ENCODE measurements around the gene C1QTNF2.

C1QTNF2 gene

GRCh38 chr5:160384681-160385080 lies 14.3 kb upstream of the C1QTNF2 start:
- Mint-ChIP-seq H3K27ac (no peak overlapping the region), H3K36me3 (ENCODE audit: low read depth) (no peaks in the 10 kb centered on the region), H3K4me3 (no peak overlapping the region), H3K9me3 (peaks cover 20% of the 10 kb centered on the region), H3K27me3 (peaks cover 2% of the 10 kb centered on the region), H3K4me1 (ENCODE audit: low read depth) (no peaks in the 10 kb centered on the region)
- intact Hi-C loops (cut with micrococcal nuclease): no loop called here

GRCh38 chr5:160382346-160382745 lies 11.9 kb upstream of the C1QTNF2 start:
- intact Hi-C loops (cut with micrococcal nuclease): no loop called here
- peaks cover 3% of the 10 kb centered on the region for H3K9me3 Mint-ChIP-seq

GRCh38 chr5:160380041-160380440 lies 9.6 kb upstream of the C1QTNF2 start:
- H3K9me3 Mint-ChIP-seq: no peaks in the 10 kb centered on the region
- intact Hi-C loops (cut with micrococcal nuclease): no loop called here
- H3K36me3 Mint-ChIP-seq (ENCODE audit: low read depth): no peaks in the 10 kb centered on the region

More at GRCh38 chr5:160382346-160382745, 11.9 kb upstream of the C1QTNF2 start:
- no peaks in the 10 kb centered on the region for H3K4me1 Mint-ChIP-seq (ENCODE audit: low read depth)
- H3K4me3 Mint-ChIP-seq: no peak overlapping the region
- H3K27me3 Mint-ChIP-seq: peaks cover 2% of the 10 kb centered on the region
- no peaks in the 10 kb centered on the region for H3K36me3 Mint-ChIP-seq (ENCODE audit: low read depth)
- H3K27ac Mint-ChIP-seq: no peak overlapping the region

GRCh38 chr5:160379511-160379910 lies 9.1 kb upstream of the C1QTNF2 start:
- Mint-ChIP-seq H3K27ac (peak overlapping the region; percentile 17), H3K4me1 (ENCODE audit: low read depth) (no peaks in the 10 kb centered on the region), H3K36me3 (ENCODE audit: low read depth) (no peaks in the 10 kb centered on the region), H3K9me3 (no peaks in the 10 kb centered on the region), H3K4me3 (no peak overlapping the region), H3K27me3 (peaks cover 13% of the 10 kb centered on the region)
- intact Hi-C loops (cut with micrococcal nuclease): no loop called here

More at GRCh38 chr5:160380041-160380440, 9.6 kb upstream of the C1QTNF2 start:
- Mint-ChIP-seq H3K27me3 (peaks cover 9% of the 10 kb centered on the region), H3K4me3 (no peak overlapping the region), H3K27ac (no peak overlapping the region), H3K4me1 (ENCODE audit: low read depth) (no peaks in the 10 kb centered on the region)

- no peaks in the 10 kb centered on the region for H3K4me1 Mint-ChIP-seq (ENCODE audit: low read depth)
- H3K36me3 Mint-ChIP-seq (ENCODE audit: low read depth): no peaks in the 10 kb centered on the region
- intact Hi-C loops (cut with micrococcal nuclease): no loop called here
- H3K27me3 Mint-ChIP-seq: peaks cover 25% of the 10 kb centered on the region
- no peak overlapping the region for H3K27ac Mint-ChIP-seq
- H3K9me3 Mint-ChIP-seq: no peaks in the 10 kb centered on the region
- H3K4me3 Mint-ChIP-seq: no peak overlapping the region
These were observed 7.9 kb upstream of the C1QTNF2 start for GRCh38 chr5:160378330-160378729.

GRCh38 chr5:160377651-160378050 lies 7.2 kb upstream of the C1QTNF2 start:
- intact Hi-C loops (cut with micrococcal nuclease): no loop called here
- no peaks in the 10 kb centered on the region for H3K9me3 Mint-ChIP-seq
- H3K27me3 Mint-ChIP-seq: peaks cover 32% of the 10 kb centered on the region
- H3K27ac Mint-ChIP-seq: no peak overlapping the region
- no peak overlapping the region for H3K4me3 Mint-ChIP-seq
- H3K4me1 Mint-ChIP-seq (ENCODE audit: low read depth): no peaks in the 10 kb centered on the region
- H3K36me3 Mint-ChIP-seq (ENCODE audit: low read depth): no peaks in the 10 kb centered on the region

GRCh38 chr5:160376416-160376815 lies 6.0 kb upstream of the C1QTNF2 start:
- Mint-ChIP-seq H3K4me1 (ENCODE audit: low read depth) (no peaks in the 10 kb centered on the region), H3K4me3 (no peak overlapping the region), H3K9me3 (no peaks in the 10 kb centered on the region), H3K27ac (no peak overlapping the region), H3K27me3 (peaks cover 38% of the 10 kb centered on the region), H3K36me3 (ENCODE audit: low read depth) (no peaks in the 10 kb centered on the region)
- intact Hi-C loops (cut with micrococcal nuclease): no loop called here

- no peak overlapping the region for H3K4me3 Mint-ChIP-seq
- peaks cover 2% of the 10 kb centered on the region for H3K4me1 Mint-ChIP-seq (ENCODE audit: low read depth)
- H3K36me3 Mint-ChIP-seq (ENCODE audit: low read depth): no peaks in the 10 kb centered on the region
- peaks cover 44% of the 10 kb centered on the region for H3K27me3 Mint-ChIP-seq
- no peak overlapping the region for H3K27ac Mint-ChIP-seq
- H3K9me3 Mint-ChIP-seq: no peaks in the 10 kb centered on the region
- intact Hi-C loops (cut with micrococcal nuclease): no loop called here
These were observed 5.3 kb upstream of the C1QTNF2 start for GRCh38 chr5:160375701-160376100.

GRCh38 chr5:160375166-160375565 lies 4.7 kb upstream of the C1QTNF2 start:
- Mint-ChIP-seq H3K27ac (no peak overlapping the region), H3K4me3 (no peak overlapping the region), H3K9me3 (no peaks in the 10 kb centered on the region), H3K36me3 (ENCODE audit: low read depth) (no peaks in the 10 kb centered on the region), H3K4me1 (ENCODE audit: low read depth) (peaks cover 5% of the 10 kb centered on the region), H3K27me3 (peaks cover 49% of the 10 kb centered on the region)
- intact Hi-C loops (cut with micrococcal nuclease): no loop called here

GRCh38 chr5:160371294-160371693 lies 868 bp upstream of the C1QTNF2 start:
- peaks cover 11% of the 10 kb centered on the region for H3K4me1 Mint-ChIP-seq (ENCODE audit: low read depth)
- intact Hi-C loops (cut with micrococcal nuclease): no loop called here
- H3K36me3 Mint-ChIP-seq (ENCODE audit: low read depth): no peaks in the 10 kb centered on the region
- no peak overlapping the region for H3K4me3 Mint-ChIP-seq
- no peak overlapping the region for H3K27ac Mint-ChIP-seq
- H3K9me3 Mint-ChIP-seq: no peaks in the 10 kb centered on the region
- peaks cover 63% of the 10 kb centered on the region for H3K27me3 Mint-ChIP-seq

- intact Hi-C loops (cut with micrococcal nuclease): no loop called here
- Mint-ChIP-seq H3K27me3 (peaks cover 63% of the 10 kb centered on the region), H3K27ac (no peak overlapping the region), H3K4me3 (peak overlapping the region; percentile 74), H3K4me1 (ENCODE audit: low read depth) (peaks cover 11% of the 10 kb centered on the region), H3K9me3 (no peaks in the 10 kb centered on the region), H3K36me3 (ENCODE audit: low read depth) (no peaks in the 10 kb centered on the region)
These were observed 248 bp upstream of the C1QTNF2 start for GRCh38 chr5:160370713-160371034.

GRCh38 chr5:160367885-160368284 lies 2.5 kb downstream of the C1QTNF2 start:
- Mint-ChIP-seq H3K4me1 (ENCODE audit: low read depth) (peaks cover 11% of the 10 kb centered on the region), H3K4me3 (no peak overlapping the region), H3K27me3 (peaks cover 39% of the 10 kb centered on the region), H3K9me3 (no peaks in the 10 kb centered on the region), H3K27ac (no peak overlapping the region), H3K36me3 (ENCODE audit: low read depth) (no peaks in the 10 kb centered on the region)
- intact Hi-C loops (cut with micrococcal nuclease): no loop called here

- no peaks in the 10 kb centered on the region for H3K9me3 Mint-ChIP-seq
- H3K4me1 Mint-ChIP-seq (ENCODE audit: low read depth): peaks cover 11% of the 10 kb centered on the region
- no peaks in the 10 kb centered on the region for H3K36me3 Mint-ChIP-seq (ENCODE audit: low read depth)
- H3K27ac Mint-ChIP-seq: no peak overlapping the region
- peaks cover 33% of the 10 kb centered on the region for H3K27me3 Mint-ChIP-seq
- intact Hi-C loops (cut with micrococcal nuclease): no loop called here
- no peak overlapping the region for H3K4me3 Mint-ChIP-seq
These were observed 3.2 kb downstream of the C1QTNF2 start for GRCh38 chr5:160367261-160367660.

- Mint-ChIP-seq H3K27me3 (peaks cover 29% of the 10 kb centered on the region), H3K4me3 (no peak overlapping the region), H3K36me3 (ENCODE audit: low read depth) (no peaks in the 10 kb centered on the region), H3K4me1 (ENCODE audit: low read depth) (peaks cover 11% of the 10 kb centered on the region), H3K9me3 (no peaks in the 10 kb centered on the region), H3K27ac (no peak overlapping the region)
- intact Hi-C loops (cut with micrococcal nuclease): no loop called here
These were observed 4.2 kb downstream of the C1QTNF2 start for GRCh38 chr5:160366230-160366629.

- Mint-ChIP-seq H3K27me3 (peaks cover 6% of the 10 kb centered on the region), H3K4me1 (ENCODE audit: low read depth) (peaks cover 5% of the 10 kb centered on the region), H3K4me3 (no peak overlapping the region), H3K9me3 (no peaks in the 10 kb centered on the region), H3K36me3 (ENCODE audit: low read depth) (no peaks in the 10 kb centered on the region), H3K27ac (no peak overlapping the region)
- intact Hi-C loops (cut with micrococcal nuclease): no loop called here
These were observed 6.6 kb downstream of the C1QTNF2 start for GRCh38 chr5:160363660-160364395.
